Choroid plexus epithelial cell (primary cell): ENCODE results near the gene SREBF2.

ENCODE experiments used
- DNase-seq: peaks from one replicate; pipeline ENCODE4 v3.0.0-alpha.2; 2010; ENCODE audit warnings: low read depth
- H3K4me3 ChIP-seq: 2 replicates; pipeline ENCODE4 v1.5.1; 2011; ENCODE audit warnings: low read depth, mild to moderate bottlenecking, control low read depth, low read length, moderate library complexity
- TF ChIP-seq, protein P1 (sequence below): conservative IDR thresholded peaks from 2 replicates; pipeline ENCODE4 v1.5.1; 2011; ENCODE audit warnings: low read depth, mild to moderate bottlenecking, control low read depth, inconsistent platforms, low read length, moderate library complexity

The SREBF2 gene

DNA sequence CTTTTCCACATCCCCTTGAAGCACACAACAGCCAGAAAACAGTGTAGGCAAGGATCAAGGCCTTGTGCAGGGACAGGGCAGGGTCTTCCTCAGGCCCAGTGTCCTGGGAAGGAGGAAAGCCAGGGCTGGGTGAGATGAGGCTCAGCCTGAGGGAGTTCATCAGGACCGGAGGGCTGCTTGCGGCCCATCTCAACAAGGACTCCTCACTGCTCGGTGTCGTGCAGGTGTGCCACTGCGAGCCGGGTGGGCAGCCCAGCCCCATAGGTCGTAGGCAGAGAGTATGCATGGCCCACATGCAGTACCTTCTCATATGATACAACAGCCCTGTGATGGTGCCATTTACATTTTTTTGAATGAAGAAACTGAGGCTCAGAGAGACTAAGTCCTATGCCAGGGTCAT lies 69.1 kb downstream of the SREBF2 start:
- H3K4me3 ChIP-seq, result no peak overlapping the region
- TF ChIP-seq, protein P1, sequence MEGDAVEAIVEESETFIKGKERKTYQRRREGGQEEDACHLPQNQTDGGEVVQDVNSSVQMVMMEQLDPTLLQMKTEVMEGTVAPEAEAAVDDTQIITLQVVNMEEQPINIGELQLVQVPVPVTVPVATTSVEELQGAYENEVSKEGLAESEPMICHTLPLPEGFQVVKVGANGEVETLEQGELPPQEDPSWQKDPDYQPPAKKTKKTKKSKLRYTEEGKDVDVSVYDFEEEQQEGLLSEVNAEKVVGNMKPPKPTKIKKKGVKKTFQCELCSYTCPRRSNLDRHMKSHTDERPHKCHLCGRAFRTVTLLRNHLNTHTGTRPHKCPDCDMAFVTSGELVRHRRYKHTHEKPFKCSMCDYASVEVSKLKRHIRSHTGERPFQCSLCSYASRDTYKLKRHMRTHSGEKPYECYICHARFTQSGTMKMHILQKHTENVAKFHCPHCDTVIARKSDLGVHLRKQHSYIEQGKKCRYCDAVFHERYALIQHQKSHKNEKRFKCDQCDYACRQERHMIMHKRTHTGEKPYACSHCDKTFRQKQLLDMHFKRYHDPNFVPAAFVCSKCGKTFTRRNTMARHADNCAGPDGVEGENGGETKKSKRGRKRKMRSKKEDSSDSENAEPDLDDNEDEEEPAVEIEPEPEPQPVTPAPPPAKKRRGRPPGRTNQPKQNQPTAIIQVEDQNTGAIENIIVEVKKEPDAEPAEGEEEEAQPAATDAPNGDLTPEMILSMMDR, result no peak
- no peak for DNase-seq

DNA sequence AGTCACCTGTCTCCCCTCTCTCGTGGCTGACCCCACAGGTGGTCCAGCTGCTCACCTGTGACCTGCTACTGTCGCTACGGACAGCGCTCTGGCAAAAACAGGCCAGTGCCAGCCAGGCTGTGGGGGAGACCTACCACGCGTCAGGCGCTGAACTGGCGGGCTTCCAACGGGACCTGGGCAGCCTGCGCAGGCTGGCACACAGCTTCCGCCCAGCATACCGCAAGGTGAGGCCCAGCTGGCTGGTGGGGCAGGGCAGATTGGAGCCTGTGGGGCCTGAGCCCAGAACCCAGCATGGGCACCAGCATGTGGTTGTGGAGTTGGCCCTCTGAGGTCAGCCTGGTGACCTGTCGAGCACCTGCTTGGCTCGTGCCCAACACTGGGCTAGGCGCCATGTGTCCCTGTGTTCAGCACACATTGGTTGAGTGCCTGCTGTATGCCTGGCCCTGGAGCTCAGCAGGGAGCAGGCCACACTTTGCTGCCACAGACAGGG lies 70.1 kb downstream of the SREBF2 start:
- TF ChIP-seq, protein P1, result no peak
- DNase-seq, result no peak
- no peak overlapping the region for H3K4me3 ChIP-seq

DNA sequence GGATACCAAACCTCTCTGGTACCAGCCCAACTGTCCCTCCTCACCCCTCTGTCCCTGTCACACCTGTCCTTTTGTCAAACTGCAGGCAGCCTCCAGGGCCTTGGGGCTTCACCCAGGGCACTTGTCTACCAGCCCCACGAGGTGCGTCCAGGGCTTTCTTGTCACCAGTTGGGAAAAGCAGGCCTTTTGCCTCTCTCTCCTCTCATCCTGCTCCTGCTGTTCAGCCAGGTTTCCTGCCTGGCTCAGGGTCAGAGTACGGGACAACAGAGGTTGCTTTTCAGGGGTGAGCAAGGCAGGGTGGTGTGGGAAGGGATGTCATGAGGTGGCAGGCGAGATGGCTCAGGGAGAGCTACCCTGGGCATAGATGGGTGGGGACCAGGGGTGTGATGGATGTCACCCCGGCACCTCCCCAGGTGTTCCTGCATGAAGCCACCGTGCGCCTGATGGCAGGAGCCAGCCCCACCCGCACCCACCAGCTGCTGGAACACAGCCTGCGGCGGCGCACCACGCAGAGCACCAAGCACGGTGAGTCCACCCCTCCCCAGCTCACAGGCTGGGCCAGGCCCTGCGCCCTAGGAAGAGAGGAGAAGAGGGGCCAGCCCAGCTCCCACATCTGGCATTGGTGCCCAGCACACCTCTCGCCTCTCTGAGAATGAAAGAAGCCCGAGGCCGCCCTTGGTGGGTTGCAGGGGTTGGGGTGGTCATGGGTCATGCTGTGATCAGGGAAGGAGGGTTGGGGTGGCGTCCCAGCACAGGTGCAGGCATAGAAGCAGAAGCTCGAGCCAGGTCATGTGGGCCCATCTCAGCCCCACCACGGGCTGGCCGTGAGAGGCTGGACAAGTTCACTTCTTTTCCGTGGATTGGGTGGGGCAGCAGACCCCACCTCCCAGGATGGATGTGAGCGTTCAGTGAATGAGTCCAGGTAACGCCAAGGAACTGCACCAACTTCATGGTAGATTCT lies 71.8 kb downstream of the SREBF2 start:
- no peak for DNase-seq
- TF ChIP-seq, protein P1, result no peak

DNA sequence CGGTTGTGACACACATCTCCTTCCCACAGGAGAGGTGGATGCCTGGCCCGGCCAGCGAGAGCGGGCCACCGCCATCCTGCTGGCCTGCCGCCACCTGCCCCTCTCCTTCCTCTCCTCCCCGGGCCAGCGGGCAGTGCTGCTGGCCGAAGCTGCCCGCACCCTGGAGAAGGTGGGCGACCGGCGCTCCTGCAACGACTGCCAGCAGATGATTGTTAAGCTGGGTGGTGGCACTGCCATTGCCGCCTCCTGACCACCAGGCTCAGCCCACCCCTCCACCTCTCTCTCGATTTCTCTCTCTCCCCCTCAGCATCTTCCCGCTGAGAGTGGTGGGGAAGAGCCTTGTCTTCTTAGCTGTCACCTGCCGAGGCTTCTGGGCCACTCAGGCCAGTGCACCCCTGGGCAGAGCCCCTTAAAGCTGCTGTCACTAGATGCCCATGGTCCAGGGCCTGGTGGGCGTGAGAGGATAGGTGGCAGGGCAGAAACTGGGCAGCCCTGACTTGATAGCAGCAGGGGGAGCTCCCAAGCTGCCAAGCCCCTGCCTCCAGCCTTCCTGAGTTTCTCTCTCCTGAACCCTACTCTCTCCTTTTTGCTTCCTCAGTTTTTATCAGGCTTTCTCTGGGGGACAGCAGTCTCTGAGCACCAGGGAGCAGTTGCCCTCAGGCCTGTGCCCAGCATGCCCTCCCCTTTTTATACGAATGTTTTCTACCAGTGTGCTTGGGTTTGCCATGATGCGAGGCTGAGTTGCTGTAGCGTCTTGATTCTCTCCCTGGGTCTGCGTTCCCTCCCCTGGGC lies 72.7 kb downstream of the SREBF2 start:
- TF ChIP-seq, protein P1, result no peak
- no peak overlapping the region for H3K4me3 ChIP-seq
- no peak for DNase-seq

More for the DNA sequence above, 71.8 kb downstream of the SREBF2 start:
- no peak overlapping the region for H3K4me3 ChIP-seq

DNA sequence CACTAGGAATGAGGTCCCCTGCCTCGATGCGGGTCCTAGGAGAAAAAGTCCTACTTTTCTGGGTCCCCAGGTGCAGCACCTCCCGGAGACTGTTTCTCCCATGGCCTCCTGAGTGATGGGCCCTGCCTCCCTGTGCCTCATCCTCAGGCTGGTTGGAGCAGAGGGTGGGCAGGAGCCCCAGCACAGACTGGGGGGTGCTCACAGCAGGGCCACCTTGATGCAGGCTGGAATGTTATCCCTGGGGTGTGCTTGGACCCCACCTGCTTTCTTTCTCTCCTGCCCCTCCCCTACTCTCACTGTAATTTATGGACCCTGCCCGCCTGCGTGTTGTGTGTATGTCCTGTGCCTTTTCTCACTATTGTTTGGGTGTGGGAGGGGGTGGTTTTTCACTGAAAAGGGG lies 73.9 kb downstream of the SREBF2 start:
- TF ChIP-seq, protein P1, result no peak
- no peak overlapping the region for H3K4me3 ChIP-seq
- DNase-seq, result no peak

DNA sequence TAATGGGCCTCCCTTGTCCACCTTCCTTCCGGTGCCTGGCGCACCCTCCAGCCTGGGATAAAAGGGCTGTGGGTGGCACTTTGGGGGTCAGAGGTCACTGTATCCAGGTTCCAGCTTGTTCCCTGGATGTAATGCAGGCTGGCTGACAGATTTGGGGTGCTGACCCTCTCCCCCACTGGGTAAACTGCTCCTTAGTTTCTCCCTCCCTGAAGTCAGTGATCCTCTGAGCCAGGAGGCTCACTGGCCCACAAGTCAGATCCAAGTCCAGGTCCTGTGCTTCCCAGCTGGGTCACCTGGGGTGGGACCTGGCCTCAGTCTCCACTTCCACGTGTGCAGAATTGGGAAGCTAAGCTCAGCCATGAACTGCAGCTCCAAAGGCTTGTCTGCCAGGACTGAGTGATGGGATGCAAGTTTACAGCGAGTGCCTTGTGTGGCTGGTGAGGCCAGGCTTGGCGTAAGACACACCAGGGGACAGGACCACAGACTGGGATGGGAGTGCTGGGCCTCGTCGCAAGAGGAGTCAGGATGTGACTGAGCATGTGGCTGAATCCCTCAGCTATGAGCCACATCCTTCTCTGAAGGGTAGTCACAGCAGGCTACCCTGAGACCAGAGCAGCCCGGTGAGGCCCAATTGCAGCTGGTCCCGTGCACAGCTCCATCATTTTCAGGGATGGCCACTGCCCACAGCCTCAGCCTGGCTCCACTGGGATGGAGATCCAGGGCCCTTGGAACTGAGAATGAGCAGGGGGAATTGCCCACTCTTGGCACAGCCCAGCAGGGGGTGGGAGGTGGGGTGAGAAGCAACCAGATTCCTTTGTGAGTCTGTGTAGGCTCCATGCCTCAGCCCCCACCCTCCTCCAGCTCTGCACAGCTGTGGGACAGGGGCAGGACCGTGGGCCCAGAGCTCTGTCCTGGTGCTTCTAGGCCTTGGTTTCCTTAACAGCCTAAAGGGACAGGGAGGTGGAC lies 74.8 kb downstream of the SREBF2 start:
- no peak overlapping the region for H3K4me3 ChIP-seq
- DNase-seq, result no peak
- TF ChIP-seq, protein P1, result no peak
